GM12872 (cell line): ENCODE measurements around the gene GLUL.

ENCODE experiments used
- TF ChIP-seq, protein P1 (sequence below): IDR thresholded peaks from 3 replicates; pipeline ENCODE4 v1.5.1; 2011; ENCODE audit warnings: low read depth, mild to moderate bottlenecking, low read length, moderate library complexity; ENCODE audit not compliant: insufficient read depth

GLUL gene

DNA sequence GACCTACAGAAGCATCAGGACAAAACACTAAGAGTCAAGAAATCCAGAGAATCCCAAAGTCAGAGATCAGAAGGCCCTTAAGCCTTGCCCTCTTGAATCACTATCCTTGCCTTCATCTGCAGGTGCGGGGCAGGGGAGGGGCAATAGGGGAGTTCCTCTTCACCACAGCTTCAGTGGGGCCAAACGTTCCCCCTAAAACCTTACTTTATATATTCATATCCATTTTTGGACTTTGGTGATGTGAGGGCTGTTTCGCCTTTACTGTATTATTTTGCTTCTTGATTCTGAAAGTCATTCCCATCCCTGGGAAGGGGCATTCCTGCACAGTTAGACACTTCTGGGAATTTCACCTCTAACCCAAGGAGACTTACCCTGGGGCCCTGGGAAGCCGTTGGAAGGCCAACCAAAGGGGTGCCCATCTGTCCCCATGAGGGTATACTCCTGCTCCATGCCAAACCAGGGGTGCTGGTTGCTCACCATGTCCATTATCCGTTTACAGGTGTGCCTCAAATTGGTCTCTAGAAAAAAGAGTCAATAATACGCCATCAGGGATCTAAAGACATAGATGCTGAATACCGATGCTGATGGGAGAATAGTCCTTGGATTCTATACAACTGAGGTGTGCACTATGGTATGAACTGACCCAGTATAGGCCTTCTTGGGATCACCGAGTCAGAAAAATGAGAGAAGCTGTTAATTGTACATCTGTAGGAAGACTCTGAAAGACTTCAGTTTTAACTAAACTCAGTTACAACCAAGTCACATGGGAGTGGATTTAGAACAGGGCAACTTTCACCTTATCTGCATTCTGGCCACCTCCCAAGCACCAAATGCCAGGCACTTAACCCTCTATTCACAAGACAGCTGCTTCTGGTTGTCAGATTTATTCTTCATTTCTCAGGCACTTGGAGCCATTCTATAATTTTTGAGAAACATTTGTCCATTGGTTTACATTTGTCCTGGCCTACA is 5.4 kb downstream of the GLUL start:
- TF ChIP-seq, protein P1, sequence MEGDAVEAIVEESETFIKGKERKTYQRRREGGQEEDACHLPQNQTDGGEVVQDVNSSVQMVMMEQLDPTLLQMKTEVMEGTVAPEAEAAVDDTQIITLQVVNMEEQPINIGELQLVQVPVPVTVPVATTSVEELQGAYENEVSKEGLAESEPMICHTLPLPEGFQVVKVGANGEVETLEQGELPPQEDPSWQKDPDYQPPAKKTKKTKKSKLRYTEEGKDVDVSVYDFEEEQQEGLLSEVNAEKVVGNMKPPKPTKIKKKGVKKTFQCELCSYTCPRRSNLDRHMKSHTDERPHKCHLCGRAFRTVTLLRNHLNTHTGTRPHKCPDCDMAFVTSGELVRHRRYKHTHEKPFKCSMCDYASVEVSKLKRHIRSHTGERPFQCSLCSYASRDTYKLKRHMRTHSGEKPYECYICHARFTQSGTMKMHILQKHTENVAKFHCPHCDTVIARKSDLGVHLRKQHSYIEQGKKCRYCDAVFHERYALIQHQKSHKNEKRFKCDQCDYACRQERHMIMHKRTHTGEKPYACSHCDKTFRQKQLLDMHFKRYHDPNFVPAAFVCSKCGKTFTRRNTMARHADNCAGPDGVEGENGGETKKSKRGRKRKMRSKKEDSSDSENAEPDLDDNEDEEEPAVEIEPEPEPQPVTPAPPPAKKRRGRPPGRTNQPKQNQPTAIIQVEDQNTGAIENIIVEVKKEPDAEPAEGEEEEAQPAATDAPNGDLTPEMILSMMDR = no peak

DNA sequence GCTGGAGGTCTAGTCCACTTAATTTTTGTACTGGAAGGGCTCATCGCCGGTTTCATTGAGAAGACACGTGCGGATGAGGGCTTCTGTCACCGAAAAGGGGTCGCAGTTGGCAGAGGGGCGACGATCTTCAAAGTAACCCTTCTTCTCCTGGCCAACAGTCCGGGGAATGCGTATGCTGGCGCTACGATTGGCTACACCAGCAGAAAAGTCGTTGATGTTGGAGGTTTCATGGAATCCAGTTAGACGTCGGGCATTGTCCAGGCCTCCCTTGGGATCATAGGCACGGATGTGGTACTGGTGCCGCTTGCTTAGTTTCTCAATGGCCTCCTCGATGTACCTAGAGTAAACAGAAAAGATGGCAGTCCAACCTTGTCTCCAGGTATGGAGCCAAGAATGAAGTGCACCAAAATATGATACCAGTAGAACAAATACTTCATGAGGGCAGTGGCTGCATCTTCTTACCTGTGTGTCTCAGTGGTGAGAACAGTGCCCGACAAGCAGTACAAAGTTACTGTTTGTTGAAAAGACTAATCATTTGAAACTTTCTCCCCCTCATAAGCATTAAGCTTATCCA is 7.1 kb downstream of the GLUL start:
- TF ChIP-seq, protein P1 = no peak

DNA sequence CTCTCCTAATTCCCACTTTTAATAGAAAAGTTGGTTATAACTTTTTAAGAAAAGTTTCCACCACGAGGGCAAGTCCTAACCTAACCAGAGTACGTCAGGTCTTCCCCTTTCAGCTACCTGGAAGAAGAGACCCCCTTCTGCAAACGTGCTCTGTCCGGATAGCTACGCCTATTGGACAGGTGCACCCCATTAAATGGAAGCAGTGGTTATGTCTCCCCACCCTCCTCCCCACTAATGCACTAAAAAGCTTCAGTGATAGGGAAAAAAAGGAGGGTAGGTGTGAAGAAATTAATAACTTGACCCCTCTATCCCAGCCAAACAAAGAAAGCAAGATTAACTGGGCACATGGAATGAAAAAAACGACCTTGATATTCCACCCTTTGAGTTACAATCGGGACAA is 7.7 kb downstream of the GLUL start:
- TF ChIP-seq, protein P1 = no peak

DNA sequence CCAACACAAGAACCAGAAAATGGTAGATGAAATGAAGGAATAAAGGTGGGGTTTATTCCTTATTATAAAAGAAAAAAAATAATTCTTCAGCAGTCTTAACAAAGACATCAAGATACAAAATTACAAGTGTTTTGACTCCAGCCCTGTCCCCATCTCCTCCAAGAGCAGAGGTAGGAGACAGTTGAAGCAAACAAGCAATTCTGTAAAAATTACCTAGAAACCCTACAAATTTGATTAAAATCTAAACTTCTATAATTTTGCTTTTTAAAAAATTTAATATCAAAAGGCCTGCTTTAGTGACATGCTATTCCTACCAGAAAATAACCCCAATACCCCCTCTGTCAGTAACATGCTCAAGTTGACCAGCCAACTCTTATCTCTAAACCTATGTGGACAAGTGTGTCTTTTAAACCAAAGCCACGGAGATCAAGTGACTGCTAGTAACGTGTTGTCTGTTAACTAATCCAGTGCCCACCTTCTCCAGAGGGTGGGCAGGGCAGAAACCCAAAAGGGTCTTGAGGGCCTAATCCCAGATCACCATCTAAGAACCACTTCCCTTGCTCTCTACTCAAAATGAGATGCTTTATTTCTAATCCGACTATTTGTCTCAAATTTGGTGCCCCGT is 8.4 kb downstream of the GLUL start:
- TF ChIP-seq, protein P1 = no peak

DNA sequence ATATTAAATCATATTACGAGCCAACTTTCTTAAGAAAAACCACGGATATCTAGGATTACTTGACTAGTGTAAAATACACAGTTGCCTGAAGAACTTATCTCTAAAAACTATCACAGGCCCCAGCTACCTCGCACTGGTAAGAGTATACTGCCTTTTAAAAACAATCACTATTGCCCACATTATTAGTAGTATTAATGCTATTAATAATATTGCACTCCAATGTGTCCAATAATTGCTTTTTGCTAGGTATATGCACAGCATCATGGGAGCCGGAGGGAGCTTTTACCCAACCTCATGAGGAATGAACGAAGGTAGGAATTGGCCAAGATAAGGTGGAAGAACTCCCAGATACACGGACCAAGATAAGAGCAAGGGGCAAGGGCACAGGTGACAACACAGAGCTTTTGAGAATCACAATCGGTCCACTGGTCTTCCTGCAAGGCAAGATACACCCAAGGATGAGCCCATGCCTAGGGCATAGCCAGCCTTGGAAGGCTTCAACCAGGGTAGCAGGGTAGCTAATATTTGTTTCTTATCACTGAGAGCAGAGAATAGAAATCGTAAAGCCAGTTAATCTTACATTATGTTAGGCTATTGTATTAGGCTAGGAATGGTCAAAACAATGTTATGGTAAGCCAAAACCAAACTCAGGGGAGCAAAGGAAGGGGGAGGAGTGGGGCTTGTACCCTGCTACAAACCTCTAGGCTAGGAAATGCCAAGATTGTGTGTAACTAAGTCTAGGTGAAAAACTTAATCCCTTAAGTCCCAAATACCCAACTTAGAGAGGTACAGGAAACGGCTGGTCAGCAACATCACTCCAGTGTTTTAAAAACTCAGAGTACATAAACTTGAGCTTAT is 9.4 kb downstream of the GLUL start:
- TF ChIP-seq, protein P1 = no peak

DNA sequence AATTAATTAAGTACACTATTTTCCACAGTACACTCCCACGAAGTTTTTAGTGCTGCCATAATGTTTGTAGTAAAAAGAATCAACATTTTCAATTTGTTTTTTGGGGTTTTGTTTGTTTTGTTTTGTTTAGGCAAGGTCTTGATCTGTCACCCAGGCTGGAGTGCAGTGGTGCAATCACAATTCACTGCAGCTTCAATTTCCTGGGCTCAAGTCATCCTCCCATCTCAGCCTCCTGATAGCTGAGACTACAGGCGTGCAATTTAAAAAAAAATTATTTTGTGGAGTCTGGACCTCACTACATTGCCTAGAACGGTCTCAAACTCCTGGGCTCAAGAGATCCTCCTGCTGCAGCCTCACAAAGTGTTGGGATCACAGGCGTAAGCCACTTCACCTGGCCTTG is 11.4 kb downstream of the GLUL start:
- TF ChIP-seq, protein P1 = no peak
